Panc1 (cell line): ENCODE measurements around the gene TRIM56. TPM values are rescaled to one million over a fixed set of nuclear protein-coding genes. Genes with fewer than 3 reads are reported as not detected.
A peak's percentile ranks its signal among the peaks of the same experiment; 100 is the strongest.

Experiments used
- ATAC-seq: fragments of 200-7000 bp; cut with Tn5 transposase; 2 replicates; pipeline ENCODE4 v1.9.1; 2020; ENCODE audit warnings: mild to moderate bottlenecking, moderate library complexity
- BruUV-seq: library from RNA; stranded (reverse); fragments of 400-500 nt; replicated peaks from 2 replicates; lab custom pipeline; 2021; lab: Mats Ljungman, UMichigan
- CTCF ChIA-PET: fragments of 300-600 bp; sonication (Branson Sonifier 250); formaldehyde crosslinking; loops from one replicate; lab custom pipeline; 2022; ENCODE audit warnings: antibody characterized with exemption; lab: Charles Lee
- POLR2A ChIA-PET: fragments of 300-600 bp; sonication (Branson Sonifier 250); formaldehyde crosslinking; loops from one replicate; lab custom pipeline; 2022; ENCODE audit warnings: antibody characterized with exemption; lab: Charles Lee
- DNase-seq: peaks from one replicate; pipeline ENCODE4 v3.0.0-alpha.2; 2010; ENCODE audit warnings: low read depth, low spot score
- H3K27ac ChIP-seq: 2 replicates; pipeline ENCODE4 v1.5.1; 2011; ENCODE audit warnings: mild to moderate bottlenecking, low read length, inconsistent platforms
- H3K27me3 ChIP-seq: fragments of 200-500 bp; sonication (Bioruptor generic); 2 replicates; pipeline ENCODE4 v1.6.0; 2014; ENCODE audit warnings: low read length, inconsistent platforms; ENCODE audit not compliant: control insufficient read depth, insufficient read depth
- H3K36me3 ChIP-seq: fragments of 200-500 bp; sonication (Bioruptor generic); 2 replicates; pipeline ENCODE4 v1.5.1; 2014; ENCODE audit warnings: inconsistent platforms, mild to moderate bottlenecking, low read length, moderate library complexity; ENCODE audit not compliant: control insufficient read depth, insufficient read depth
- H3K4me1 ChIP-seq: 2 replicates; pipeline ENCODE4 v1.5.1; 2011; ENCODE audit warnings: inconsistent platforms, mild to moderate bottlenecking, low read length, moderate library complexity; ENCODE audit not compliant: control insufficient read depth, insufficient read depth
- H3K4me3 ChIP-seq, 2 experiments: 2 replicates each; pipeline ENCODE4 v1.5.1; 2011 to 2012; ENCODE audit warnings: low read depth in 2 of 2, low read length in 2 of 2, mild to moderate bottlenecking in 2 of 2, inconsistent platforms in 1 of 2, moderate library complexity in 1 of 2
- H3K9me3 ChIP-seq: fragments of 200-500 bp; sonication (Bioruptor generic); 2 replicates; pipeline ENCODE4 v1.5.1; 2014; ENCODE audit warnings: low read depth, mild to moderate bottlenecking, inconsistent platforms, low read length, moderate library complexity; ENCODE audit not compliant: control insufficient read depth, insufficient read depth
- POLR2AphosphoS5 ChIP-seq: IDR thresholded peaks from 2 replicates; pipeline ENCODE4 v1.6.1; 2012; ENCODE audit warnings: mild to moderate bottlenecking, low read depth, low read length, moderate library complexity
- SIN3A ChIP-seq: IDR thresholded peaks from 2 replicates; pipeline ENCODE4 v1.6.1; 2012; ENCODE audit warnings: low read depth, mild to moderate bottlenecking, low read length, moderate library complexity, borderline replicate concordance; ENCODE audit not compliant: insufficient read depth
- TCF7L2 ChIP-seq: IDR thresholded peaks from 2 replicates; pipeline ENCODE4 v1.6.1; 2011; ENCODE audit warnings: mild to moderate bottlenecking, low read depth, low read length, inconsistent platforms
- in situ Hi-C: cut with HindIII; loops from 2 replicates; pipeline ENCODE4 v1.10.0; 2016; ENCODE audit warnings: low sequenced_read_pairs, low pct_unique_long_range_greater_than_20kb
- intact Hi-C: fragments of 100-400 bp; cut with micrococcal nuclease; formaldehyde crosslinking; loops from one replicate; pipeline ENCODE4 v1.10.0; 2022; ENCODE audit not compliant: unreplicated experiment
- total RNA-seq: library from RNA; stranded (reverse); gene quantifications from one replicate; pipeline ENCODE4 v1.2.1, GENCODE V29; 2021; ENCODE audit not compliant: unreplicated experiment
- TF ChIP-seq, protein P1 (sequence below), 2 experiments: IDR thresholded peaks; 2 replicates each; pipeline ENCODE4 v1.6.1; 2011 to 2012; ENCODE audit warnings: low read depth in 2 of 2, control low read depth in 1 of 2, low read length in 1 of 2, mild to moderate bottlenecking in 1 of 2, moderate library complexity in 1 of 2; ENCODE audit not compliant: insufficient read depth in 1 of 2
- TF ChIP-seq, protein P2 (sequence below): fragments of 450-650 bp; IDR thresholded peaks from 2 replicates; pipeline ENCODE4 v1.5.1; 2017; ENCODE audit warnings: mild to moderate bottlenecking

TRIM56 gene
- total RNA-seq, 1 experiment from 2014 or later: 37.4 TPM

DNA sequence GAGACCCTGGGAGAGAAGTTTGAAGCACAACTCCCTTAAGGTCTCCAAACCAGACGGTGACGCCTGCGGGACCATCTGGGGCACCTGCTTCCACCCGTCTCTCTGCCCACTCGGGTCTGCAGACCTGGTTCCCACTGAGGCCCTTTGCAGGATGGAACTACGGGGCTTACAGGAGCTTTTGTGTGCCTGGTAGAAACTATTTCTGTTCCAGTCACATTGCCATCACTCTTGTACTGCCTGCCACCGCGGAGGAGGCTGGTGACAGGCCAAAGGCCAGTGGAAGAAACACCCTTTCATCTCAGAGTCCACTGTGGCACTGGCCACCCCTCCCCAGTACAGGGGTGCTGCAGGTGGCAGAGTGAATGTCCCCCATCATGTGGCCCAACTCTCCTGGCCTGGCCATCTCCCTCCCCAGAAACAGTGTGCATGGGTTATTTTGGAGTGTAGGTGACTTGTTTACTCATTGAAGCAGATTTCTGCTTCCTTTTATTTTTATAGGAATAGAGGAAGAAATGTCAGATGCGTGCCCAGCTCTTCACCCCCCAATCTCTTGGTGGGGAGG, 52.5 kb downstream of the TRIM56 start:
- DNase-seq: no peak
- H3K4me1 ChIP-seq: peaks cover 41% of the 10 kb centered on the region
- TF ChIP-seq TCF7L2 (no peak; the same call in 1 of the 2 replicates), SIN3A (no peak), POLR2AphosphoS5 (no peak)
- TF ChIP-seq, protein P1, sequence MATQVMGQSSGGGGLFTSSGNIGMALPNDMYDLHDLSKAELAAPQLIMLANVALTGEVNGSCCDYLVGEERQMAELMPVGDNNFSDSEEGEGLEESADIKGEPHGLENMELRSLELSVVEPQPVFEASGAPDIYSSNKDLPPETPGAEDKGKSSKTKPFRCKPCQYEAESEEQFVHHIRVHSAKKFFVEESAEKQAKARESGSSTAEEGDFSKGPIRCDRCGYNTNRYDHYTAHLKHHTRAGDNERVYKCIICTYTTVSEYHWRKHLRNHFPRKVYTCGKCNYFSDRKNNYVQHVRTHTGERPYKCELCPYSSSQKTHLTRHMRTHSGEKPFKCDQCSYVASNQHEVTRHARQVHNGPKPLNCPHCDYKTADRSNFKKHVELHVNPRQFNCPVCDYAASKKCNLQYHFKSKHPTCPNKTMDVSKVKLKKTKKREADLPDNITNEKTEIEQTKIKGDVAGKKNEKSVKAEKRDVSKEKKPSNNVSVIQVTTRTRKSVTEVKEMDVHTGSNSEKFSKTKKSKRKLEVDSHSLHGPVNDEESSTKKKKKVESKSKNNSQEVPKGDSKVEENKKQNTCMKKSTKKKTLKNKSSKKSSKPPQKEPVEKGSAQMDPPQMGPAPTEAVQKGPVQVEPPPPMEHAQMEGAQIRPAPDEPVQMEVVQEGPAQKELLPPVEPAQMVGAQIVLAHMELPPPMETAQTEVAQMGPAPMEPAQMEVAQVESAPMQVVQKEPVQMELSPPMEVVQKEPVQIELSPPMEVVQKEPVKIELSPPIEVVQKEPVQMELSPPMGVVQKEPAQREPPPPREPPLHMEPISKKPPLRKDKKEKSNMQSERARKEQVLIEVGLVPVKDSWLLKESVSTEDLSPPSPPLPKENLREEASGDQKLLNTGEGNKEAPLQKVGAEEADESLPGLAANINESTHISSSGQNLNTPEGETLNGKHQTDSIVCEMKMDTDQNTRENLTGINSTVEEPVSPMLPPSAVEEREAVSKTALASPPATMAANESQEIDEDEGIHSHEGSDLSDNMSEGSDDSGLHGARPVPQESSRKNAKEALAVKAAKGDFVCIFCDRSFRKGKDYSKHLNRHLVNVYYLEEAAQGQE (IDR thresholded peaks at IDR 0.05; ENCODE audit: insufficient read depth in 1 of 2, low read depth in 2 of 2, low read length in 1 of 2): no peak
- TF ChIP-seq, protein P2, sequence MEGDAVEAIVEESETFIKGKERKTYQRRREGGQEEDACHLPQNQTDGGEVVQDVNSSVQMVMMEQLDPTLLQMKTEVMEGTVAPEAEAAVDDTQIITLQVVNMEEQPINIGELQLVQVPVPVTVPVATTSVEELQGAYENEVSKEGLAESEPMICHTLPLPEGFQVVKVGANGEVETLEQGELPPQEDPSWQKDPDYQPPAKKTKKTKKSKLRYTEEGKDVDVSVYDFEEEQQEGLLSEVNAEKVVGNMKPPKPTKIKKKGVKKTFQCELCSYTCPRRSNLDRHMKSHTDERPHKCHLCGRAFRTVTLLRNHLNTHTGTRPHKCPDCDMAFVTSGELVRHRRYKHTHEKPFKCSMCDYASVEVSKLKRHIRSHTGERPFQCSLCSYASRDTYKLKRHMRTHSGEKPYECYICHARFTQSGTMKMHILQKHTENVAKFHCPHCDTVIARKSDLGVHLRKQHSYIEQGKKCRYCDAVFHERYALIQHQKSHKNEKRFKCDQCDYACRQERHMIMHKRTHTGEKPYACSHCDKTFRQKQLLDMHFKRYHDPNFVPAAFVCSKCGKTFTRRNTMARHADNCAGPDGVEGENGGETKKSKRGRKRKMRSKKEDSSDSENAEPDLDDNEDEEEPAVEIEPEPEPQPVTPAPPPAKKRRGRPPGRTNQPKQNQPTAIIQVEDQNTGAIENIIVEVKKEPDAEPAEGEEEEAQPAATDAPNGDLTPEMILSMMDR: no peak
- no peaks in the 10 kb centered on the region for H3K9me3 ChIP-seq
- POLR2A ChIA-PET: no interaction called here
- in situ Hi-C loops: no loop called here
- ATAC-seq: peak; percentile 22
- H3K27ac ChIP-seq: peak overlapping the region; percentile 91
- CTCF ChIA-PET: interaction anchor here (0.5 to 0.9 kb wide), 2 partner anchors 19 to 318 kb away, joined by 3 read pairs; no protein-coding TSS in a partner anchor
- H3K27me3 ChIP-seq: no peaks in the 10 kb centered on the region
- intact Hi-C loops: no loop called here
- no peak overlapping the region for H3K4me3 ChIP-seq
- peaks cover 2% of the 10 kb centered on the region for H3K36me3 ChIP-seq
- BruUV-seq: TSS peak; percentile 78

DNA sequence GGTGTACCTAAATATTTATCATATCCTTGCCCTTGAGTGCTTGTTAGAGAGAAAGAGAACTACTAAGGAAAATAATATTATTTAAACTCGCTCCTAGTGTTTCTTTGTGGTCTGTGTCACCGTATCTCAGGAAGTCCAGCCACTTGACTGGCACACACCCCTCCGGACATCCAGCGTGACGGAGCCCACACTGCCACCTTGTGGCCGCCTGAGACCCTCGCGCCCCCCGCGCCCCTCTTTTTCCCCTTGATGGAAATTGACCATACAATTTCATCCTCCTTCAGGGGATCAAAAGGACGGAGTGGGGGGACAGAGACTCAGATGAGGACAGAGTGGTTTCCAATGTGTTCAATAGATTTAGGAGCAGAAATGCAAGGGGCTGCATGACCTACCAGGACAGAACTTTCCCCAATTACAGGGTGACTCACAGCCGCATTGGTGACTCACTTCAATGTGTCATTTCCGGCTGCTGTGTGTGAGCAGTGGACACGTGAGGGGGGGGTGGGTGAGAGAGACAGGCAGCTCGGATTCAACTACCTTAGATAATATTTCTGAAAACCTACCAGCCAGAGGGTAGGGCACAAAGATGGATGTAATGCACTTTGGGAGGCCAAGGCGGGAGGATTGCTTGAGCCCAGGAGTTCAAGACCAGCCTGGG, 53.1 kb downstream of the TRIM56 start:
- Histone ChIP-seq H3K27me3 (no peaks in the 10 kb centered on the region), H3K36me3 (peaks cover 2% of the 10 kb centered on the region), H3K4me1 (peaks cover 39% of the 10 kb centered on the region), H3K9me3 (no peaks in the 10 kb centered on the region), H3K4me3 (no peak overlapping the region), H3K27ac (peak overlapping the region; percentile 91)
- DNase-seq: peak; percentile 100
- in situ Hi-C loops (no loop called here), intact Hi-C loops (no loop called here)
- ChIA-PET POLR2A (interaction anchor here (0.6 kb wide), 1 partner anchor 27 kb away, joined by 7 read pairs; the partner anchor contains the start of gene VGF), CTCF (interaction anchor here (0.6 to 0.9 kb wide), 2 partner anchors 19 to 219 kb away, joined by 3 read pairs; no protein-coding TSS in a partner anchor)
- peak; percentile 84 for ATAC-seq
- TF ChIP-seq TCF7L2 (no peak), POLR2AphosphoS5 (peak; percentile 89), SIN3A (no peak)
- TF ChIP-seq, protein P2: peak; percentile 94
- TF ChIP-seq, protein P1 (IDR thresholded peaks at IDR 0.05; ENCODE audit: insufficient read depth in 1 of 2, low read depth in 2 of 2, low read length in 1 of 2): peak in 1 of 2 experiments; percentile 40; a peak in 1 of 4 replicates
- no TSS peak for BruUV-seq
